Erythroblast (primary cell): ENCODE data around the gene GUK1.
A peak's percentile ranks its signal among the peaks of the same experiment; 100 is the strongest.

Experiments
- DNase-seq, 2 experiments: peaks; one replicate each; lab custom pipeline; 2025; lab: John Stamatoyannopoulos, UW
- GATA1 ChIP-seq: IDR thresholded peaks from 2 replicates; pipeline ENCODE4 v1.6.1; 2011; ENCODE audit warnings: low read depth, mild to moderate bottlenecking, control low read depth, low read length, moderate library complexity
- POLR2A ChIP-seq: IDR thresholded peaks from 2 replicates; pipeline ENCODE4 v1.6.1; 2011; ENCODE audit warnings: mild to moderate bottlenecking, low read length

Gene GUK1

GRCh38 chr1:228163007-228163753, 23.1 kb downstream of the GUK1 start:
- no peak for DNase-seq
- TF ChIP-seq GATA1: no peak

GRCh38 chr1:228163776-228164519, 23.9 kb downstream of the GUK1 start:
- TF ChIP-seq GATA1: no peak
- no peak for TF ChIP-seq POLR2A
- DNase-seq: no peak

- TF ChIP-seq POLR2A (no peak), GATA1 (no peak)
- peak in 1 of 2 experiments; percentile 39 for DNase-seq
Observed at GRCh38 chr1:228164561-228165371, 24.7 kb downstream of the GUK1 start.

GRCh38 chr1:228165372-228166169, 25.5 kb downstream of the GUK1 start, which contains the start of gene IBA57:
Gene IBA57, plus strand, starts transcription at chr1:228165804. Its CDS starts 13 bp downstream, at chr1:228165817.
- DNase-seq: peak; percentile 99 to 100
- TF ChIP-seq POLR2A (peak; percentile 94), GATA1 (no peak)

- TF ChIP-seq GATA1 (no peak), POLR2A (no peak)
- peak; percentile 89 to 92 for DNase-seq
Observed at GRCh38 chr1:228166170-228166936, 26.3 kb downstream of the GUK1 start.

- TF ChIP-seq POLR2A: no peak
- no peak for TF ChIP-seq GATA1
- DNase-seq: no peak
Observed at GRCh38 chr1:228168563-228169270, 28.6 kb downstream of the GUK1 start.

- TF ChIP-seq POLR2A (no peak), GATA1 (no peak)
- no peak for DNase-seq
Observed at GRCh38 chr1:228169345-228169744, 29.3 kb downstream of the GUK1 start.

- no peak for DNase-seq
- TF ChIP-seq GATA1 (no peak), POLR2A (no peak)
Observed at GRCh38 chr1:228170666-228171065, 30.6 kb downstream of the GUK1 start.

GRCh38 chr1:228171221-228171891, 31.3 kb downstream of the GUK1 start:
- TF ChIP-seq POLR2A: no peak
- TF ChIP-seq GATA1: no peak
- no peak for DNase-seq

- no peak for DNase-seq
- TF ChIP-seq POLR2A (no peak), GATA1 (no peak)
Observed at GRCh38 chr1:228172591-228173527, 32.8 kb downstream of the GUK1 start.

GRCh38 chr1:228173528-228174481, 33.7 kb downstream of the GUK1 start:
- peak; percentile 62 to 65 for DNase-seq
